GM18508 (cell line): ENCODE measurements around the gene MYLK.
"Not testable (repeated sequence)": the region's sequence is repeated elsewhere in the genome, so short reads cannot be mapped to it uniquely, and the experiment has no call there.

Experiments used
- ATAC-seq: cut with Tn5 transposase; IDR thresholded peaks from one replicate; pipeline ENCODE4 v1.9.1; 2021; ENCODE audit warnings: moderate number of reproducible peaks; ENCODE audit not compliant: insufficient read depth, unreplicated experiment

MYLK gene

GRCh38 chr3:123732447-123732846, 151.7 kb downstream of the MYLK start:
- no peak for ATAC-seq

GRCh38 chr3:123730829-123731228, 153.3 kb downstream of the MYLK start:
- ATAC-seq, result no peak

- ATAC-seq, result no peak
Observed at GRCh38 chr3:123728991-123729390, 155.1 kb downstream of the MYLK start.

- ATAC-seq, result no peak
Observed at GRCh38 chr3:123728014-123728413, 156.1 kb downstream of the MYLK start.

- ATAC-seq, result no peak
Observed at GRCh38 chr3:123725652-123726400, 158.3 kb downstream of the MYLK start.

DNA sequence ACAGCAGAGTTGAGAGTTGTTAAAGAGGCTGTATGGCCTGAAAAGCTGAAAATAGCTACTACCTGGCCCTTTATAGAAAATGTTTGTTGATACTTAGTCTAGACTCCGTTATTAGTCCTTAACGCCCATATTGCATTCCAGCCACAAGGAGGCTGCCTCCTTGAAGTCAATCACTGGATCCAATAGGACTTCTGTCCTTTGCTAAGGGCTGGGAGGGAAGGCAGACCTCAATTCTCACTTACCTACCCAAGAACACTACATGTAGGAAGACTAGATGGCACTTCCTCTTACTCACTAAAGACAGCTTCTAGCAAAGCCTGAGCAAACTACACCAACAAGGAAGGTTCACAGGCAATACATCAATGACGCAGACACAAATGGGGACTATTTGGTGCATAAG, 159.8 kb downstream of the MYLK start:
- no peak for ATAC-seq

DNA sequence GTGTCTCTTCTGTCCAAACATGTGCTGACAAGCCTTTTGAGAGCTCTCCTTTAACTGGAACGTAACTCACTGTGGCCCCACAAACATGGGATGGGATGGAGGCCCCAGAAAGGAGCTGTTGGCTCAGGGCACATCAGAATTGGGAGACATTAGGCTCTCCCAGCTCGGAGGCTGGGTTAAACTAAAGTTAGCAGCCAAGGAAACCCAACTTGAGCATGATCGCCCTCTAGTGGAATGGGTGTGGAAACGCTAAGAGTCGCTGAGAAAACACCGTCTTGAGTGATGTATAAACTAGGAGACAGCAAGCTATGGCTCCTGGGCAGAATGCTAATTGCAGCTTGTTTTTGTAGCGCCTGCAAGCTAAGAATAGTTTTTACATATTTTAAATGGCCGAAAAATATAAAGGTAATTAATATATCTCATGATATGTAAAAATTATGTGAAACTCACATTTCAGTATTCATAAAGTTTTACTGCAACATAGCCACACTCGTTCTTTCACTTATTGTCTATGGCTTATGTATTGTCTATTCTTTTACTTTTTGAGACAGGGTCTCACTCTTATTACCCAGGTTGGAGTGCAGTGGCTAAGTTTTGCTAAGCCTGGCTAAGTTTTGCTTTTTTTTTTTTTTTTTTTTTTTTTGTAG, 160.5 kb downstream of the MYLK start:
- no peak for ATAC-seq

- no peak for ATAC-seq
Observed at GRCh38 chr3:123723070-123723469, 161.1 kb downstream of the MYLK start.

DNA sequence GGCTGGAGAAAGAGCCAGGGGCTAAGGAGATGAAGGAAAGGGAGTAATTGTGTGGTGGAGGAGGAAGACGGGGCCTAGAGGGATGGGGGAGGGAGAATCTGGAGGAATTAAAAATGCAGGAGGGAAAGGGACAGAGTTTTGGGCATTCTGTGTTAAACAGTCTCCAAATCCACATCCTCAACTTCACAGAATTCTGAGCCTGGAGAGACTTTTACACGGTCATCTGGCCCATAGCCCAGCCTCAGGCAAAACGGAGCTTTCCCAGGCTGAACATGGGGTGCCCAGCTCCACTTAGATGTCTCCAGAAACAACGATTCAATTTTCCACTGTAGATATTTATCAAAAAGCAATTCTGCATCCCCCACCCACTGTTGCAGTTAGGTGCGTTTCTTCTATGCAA, 161.7 kb downstream of the MYLK start:
- ATAC-seq, result no peak

- ATAC-seq, result no peak
Observed at GRCh38 chr3:123722021-123722420, 162.1 kb downstream of the MYLK start.

GRCh38 chr3:123721095-123721689, 162.9 kb downstream of the MYLK start:
- ATAC-seq, result not testable (repeated sequence)

DNA sequence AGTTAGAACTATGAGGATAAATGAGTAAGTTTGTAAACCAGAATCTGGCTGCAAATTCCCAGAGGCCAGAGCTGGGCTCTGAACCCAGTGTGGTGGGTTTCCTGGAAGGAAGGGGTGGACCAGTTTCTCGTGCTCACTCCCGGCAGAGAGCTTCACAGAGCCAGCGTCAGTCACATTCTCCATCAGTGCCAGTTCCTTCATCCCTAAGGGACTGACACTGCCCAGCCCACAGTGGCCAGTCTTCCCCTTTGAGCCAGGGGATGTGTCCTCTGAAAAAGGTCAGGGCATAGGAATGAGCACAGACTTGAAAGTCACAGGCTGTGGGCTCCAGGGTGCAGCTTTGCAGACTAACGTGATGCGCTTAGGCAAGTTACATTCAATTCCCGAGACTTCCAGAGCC, 163.5 kb downstream of the MYLK start:
- no peak for ATAC-seq

DNA sequence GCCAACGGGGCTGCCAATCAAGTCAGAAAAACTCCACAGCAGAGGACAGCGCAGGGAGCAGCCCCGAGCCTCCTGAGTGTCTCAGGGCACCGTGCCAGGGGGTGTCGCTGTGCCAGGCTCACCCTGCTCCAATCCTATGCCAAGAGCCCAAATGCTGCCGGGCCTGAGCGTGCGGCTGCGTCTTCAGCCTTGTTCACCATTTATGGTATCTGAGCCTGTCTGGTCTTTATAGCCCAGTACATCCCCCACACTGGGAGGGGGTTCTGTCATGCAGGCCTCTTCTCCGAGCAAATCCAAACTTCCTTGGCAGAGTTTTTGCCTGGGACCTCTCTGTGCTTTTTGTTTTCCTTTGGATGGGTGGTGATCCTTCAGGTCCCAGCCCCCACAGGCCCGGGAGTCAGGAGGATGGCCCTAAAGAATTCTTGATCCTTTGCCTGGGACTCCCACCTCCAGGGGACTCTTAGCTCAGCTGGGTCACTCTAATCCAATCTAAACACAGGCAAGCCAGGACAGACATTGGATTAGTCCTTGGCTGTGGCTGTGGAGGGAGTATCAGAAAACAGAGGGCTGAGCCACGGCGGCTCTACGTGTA, 164.2 kb downstream of the MYLK start:
- ATAC-seq, result no peak

- not testable (repeated sequence) for ATAC-seq
Observed at GRCh38 chr3:123719061-123719756, 164.9 kb downstream of the MYLK start.

DNA sequence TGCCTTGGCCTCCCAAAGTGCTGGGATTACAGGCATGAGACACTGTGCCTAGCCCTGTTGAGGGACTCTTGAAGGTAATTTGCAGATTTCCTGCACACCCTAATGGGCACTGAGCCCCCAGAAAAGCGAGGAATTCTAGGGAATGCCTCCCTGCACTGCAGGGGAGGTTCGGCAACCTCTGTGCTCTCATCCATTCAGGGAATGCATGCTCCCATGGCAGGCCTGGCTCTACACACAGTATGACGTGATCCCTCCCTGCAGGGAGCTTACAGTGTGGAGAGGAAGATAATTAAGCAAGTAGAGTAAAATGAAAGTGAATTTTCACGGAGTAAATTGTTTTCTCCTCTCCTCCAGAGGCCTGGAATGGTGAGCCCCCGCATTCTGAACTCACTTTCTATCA, 166.0 kb downstream of the MYLK start:
- no peak for ATAC-seq

DNA sequence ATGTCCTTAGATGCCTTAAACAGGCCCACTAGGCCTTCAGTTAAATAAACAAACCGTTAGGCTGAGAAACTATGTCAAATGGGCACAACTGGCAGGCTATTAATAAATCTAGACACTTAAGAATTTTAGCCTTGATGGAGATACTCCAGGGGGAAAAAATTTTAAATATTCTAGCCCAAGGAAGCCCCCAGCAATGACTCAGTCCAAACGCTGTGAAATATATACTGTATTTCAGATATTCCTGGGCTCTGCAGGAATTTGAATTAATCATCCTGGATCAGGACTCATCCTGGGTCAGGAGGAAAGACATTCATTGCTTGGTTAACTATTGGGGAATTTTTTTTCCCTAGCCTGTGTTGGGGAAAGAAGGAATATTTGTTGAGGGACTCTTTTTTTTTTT, 166.7 kb downstream of the MYLK start:
- ATAC-seq, result not testable (repeated sequence)

GRCh38 chr3:123716411-123716810, 167.7 kb downstream of the MYLK start:
- ATAC-seq, result no peak

DNA sequence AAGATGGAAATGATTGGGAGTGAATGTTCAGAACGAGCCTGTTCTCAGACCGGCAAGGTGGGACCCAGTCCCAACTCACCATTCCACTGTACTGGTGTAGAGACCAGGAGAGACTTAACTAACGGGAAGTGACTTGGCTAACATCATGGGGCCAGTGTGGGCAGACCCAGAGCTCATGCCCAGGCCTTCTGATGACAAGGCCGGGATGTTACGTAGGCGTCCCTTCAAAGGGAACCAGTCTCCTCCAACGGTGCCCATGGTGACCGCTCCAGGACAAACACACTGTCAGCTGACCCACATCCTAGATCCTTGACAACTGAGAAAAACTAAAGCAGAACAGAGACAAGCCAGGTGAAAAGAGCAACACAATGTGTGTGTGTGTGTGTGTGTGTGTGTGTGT, 170.9 kb downstream of the MYLK start:
- ATAC-seq, result no peak

GRCh38 chr3:123712077-123712860, 171.9 kb downstream of the MYLK start:
- no peak for ATAC-seq

DNA sequence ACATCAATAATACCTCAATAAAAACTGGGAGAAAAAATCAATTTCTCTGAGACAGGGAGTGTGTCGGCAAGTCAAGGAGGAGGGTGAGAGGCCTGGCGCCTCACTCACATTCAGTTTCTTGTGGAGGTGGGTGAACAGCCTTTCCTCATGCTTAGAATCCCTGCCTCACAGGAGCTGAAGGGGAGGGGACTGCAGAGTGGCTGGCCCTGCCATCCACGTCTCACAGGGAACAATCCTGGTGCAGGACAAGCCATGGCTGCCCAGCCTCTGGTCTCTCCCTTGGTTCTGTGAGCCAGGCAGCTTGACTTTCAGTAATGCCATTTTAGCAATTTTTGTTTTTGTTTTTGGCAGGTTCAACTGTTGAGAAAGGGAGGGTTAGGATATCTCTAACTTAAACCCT, 172.8 kb downstream of the MYLK start:
- no peak for ATAC-seq
